ENCODE results near the gene TAF4.

TAF4 gene

DNA sequence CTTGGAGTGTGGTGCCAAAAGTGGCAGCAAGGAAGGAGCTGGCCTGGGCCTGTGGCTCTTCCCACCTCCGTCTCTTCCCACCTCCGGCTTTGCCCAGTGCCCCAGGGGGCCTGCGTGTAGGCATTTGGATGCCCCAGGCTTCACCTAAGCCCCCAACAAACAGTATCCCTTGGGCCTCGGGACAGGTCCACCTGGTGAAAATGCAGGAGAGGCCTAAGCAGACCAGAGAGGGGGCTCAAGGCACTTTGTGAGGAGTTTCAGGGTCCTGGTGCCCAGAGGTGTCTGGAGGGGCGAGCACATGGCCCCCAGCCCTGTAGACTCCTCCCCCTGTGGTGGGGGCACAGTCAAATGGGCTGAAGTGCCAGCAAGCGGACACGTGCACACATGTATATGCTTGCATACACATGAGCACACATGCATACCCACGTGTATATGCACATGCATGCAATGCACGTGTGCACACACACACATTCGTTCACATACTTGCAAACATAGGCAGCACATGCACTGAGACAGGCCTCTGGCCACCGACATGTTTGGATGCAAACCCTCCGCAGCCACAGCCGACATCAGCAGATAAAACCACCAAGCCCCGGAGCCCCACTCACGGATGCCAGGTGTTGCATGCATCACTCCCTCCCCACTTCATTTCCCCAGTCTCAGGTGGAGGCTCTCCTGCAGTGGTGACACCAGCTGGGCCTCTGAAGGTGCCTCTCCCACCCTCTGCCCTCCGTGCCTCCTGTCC is 124.5 kb downstream of the TAF4 start:
- no peak for DNase-seq

DNA sequence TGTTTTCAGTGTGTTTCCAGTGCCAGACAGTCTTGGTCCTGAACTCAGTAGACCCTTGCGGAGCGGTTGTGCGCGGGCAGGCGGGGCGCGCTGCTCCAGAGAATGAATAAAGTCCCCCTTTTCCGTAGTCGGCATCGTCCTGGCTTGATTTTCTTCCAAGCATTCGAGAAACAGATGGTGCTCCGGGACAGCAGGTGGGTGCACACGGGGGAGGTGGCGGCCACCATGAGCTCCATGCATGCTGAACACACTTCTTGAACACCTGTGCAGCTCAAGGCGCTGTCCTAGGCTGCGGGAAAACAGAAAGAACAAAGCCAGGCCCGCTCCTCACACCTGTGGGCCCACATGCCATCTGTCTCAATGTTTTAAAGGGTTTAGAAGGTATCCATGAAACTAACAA is 125.2 kb downstream of the TAF4 start:
- DNase-seq, result no peak

GRCh38 chr20:61939691-61940360 is 125.9 kb downstream of the TAF4 start:
- no peak for DNase-seq

DNA sequence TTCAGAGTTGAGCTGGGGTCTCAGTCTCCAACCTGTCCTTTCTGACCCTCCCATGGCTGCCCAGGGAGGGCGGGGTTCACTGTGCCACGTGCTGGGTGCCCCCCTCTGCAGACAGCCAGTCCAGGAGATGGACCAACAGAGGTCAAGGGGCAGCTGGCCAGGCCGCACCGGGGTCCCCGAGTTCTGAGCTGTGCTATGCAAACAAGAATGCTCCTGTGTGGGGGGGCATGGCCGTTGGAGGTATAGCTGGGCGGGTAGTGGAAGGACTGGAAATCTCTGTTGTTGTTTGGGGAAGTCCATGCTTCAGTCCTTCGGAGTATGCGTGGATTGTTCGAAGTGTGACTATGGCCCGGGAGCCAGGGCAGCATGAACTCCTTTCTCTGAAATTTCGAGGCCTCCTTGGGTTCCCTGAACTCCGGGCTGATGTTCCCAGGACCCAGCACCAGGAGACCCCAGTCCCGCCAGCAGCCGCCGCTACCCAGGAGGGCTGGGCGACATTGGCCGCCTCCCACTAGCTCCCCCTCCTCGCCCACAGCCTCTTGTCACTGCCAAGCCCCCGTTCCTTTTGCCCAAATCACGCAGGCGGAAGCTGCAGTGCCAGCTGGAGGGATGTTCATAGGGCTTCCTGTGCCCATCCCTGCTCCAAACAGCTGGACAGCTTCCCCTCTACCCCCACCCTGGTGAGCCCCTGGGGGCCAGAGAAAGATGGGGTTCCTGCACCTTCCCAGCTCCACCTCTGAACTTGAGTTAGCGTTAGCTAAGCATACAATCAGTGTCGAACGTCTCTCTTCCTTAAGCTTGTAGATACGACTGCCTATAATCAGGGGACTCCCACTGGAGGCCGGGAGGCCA is 126.6 kb downstream of the TAF4 start:
- no peak for DNase-seq

- DNase-seq, result no peak
Measured at GRCh38 chr20:61937963-61938838, 127.5 kb downstream of the TAF4 start.

DNA sequence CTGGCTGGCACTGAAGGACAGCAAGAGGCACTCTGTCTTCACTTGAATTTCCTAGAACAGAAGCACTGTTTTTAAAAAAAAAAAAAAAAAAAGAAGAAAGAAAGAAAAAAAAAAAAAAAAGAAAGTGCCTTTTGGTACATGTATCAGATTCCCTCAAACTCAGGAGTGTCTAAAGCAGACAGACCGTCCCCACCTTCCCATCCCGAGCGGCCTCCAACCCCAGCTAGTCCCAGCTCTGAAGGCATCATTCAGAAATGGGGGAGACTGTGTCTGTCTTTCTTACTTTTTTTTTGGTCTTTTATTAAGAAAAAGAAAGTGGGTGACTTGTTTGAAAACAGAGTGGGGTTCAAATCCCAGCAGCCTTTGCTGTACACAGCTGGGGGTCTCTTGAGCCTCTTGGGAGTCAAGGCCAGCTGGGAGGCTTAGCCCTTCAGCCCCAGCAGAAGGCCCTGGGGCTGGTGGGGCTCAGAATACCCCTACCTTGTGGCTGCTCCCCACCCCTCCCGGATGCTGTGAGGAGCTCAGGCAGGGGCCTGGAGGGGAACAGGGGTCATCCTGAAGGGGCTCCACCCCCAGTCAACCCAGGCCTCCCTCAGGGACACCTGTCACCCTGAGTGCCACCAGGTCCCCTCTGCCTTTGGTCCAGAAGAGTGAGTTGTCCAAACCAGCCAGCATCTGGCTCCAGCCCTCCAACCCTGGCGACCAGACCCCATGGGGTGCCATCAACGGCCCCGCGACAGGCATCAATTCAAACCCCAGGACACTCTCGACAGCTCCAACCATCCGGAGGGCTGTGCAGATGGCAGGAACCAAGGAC is 128.3 kb downstream of the TAF4 start:
- no peak for DNase-seq

DNA sequence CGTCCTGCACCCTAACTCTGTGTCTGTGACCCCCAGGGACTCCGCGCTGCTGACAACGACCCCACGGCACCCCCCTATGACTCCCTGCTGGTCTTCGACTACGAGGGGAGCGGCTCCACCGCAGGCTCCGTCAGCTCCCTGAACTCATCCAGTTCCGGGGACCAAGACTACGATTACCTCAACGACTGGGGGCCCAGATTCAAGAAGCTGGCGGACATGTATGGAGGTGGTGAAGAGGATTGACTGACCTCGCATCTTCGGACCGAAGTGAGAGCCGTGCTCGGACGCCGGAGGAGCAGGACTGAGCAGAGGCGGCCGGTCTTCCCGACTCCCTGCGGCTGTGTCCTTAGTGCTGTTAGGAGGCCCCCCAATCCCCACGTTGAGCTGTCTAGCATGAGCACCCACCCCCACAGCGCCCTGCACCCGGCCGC is 129.0 kb downstream of the TAF4 start:
- no peak for DNase-seq

DNA sequence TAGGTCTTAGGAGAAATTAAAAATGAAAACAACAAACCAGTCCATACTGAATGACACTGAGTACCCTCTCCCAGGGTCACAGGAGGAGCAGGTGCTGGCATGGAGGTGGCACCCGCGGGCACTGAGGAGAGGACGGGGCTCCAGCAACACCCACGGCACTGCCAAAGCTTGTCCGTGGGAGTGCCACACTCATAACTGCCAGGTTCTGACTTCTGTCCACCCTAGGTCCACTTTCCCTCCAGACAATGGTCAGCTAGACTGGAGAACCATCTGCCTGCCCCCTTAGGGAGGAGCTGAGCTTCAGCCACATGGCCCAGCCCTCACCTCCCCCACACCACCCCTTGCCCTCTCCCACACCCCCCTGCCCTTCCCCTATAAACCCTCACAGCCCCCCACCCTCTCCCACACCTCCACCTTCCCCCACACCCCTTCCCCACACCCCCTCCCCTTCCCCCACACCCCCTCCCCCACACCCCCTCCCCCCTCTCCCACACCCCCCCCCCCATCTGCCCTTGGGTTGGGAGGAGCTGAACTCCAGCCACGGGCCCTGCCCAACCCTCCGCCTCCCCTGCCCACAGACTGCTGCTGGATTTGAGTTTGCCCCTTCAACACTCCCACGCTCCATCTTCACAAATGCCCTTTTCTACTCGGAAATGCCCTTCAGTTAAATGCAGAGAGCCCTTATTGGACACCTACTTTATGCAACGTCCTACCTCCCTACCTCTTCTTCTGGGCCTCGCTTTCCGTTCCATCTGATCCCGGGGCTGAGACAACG is 129.6 kb downstream of the TAF4 start:
- no peak for DNase-seq

DNA sequence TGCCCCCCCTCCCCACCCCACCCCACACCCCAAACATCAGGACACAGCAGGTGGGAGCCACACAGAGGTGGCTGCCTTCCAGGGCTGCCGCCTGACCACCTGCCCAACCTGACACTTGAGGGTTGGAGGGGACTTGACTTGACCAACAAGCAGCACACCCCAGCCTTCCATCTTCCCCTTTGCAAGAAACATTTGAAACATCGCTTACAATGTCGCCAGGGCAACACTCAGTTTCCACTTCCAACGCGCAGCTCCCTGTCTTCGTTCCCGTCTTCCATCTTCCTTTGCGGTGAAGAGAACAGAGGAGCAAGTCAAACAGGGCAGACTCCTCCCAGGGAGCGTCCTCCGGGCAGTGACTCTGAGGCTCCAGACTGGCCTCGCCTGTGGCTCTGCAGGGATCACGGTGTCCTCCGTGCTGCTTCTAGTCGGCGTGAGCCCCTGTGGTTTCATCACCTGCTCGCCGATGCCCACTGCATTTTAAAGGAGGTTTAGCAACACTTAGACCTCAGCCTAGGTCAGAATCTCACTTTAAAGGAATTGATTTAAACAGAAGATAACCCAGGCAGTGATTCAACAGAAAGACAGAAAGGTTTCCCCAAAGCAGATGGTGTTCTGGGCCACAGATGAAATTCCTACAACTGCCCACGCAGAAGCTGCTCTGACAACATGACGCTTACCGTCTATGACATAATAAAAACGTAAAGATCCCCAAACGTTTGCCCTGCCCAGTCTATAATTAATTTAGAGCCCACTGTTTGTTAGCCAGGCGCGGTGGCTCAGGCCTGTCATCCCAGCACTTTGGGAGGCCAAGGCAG is 130.8 kb downstream of the TAF4 start:
- DNase-seq, result no peak

- no peak for DNase-seq
Measured at GRCh38 chr20:61933951-61934715, 131.5 kb downstream of the TAF4 start.

DNA sequence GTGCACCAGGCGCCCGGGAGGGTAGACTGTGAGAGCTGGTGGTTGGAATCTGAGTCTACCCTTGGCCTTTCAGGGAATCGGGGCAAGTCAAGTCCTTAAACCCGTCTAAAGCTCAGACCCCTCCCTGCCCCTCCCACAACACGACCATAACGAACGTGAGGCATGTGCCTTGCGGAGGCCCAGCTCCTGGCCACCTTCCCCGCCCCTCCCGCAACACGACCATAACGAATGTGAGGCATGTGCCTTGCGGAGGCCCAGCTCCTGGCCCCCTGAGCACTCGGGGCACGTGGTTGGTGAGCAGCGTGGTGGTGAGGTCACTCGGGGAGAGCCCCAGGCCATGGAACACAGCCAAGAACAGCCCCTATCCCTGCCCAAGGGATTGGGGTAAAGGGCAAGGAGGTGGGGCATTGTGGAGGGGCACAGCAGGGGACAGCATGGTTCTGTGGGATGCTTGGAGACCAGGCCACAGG is 132.2 kb downstream of the TAF4 start:
- no peak for DNase-seq

DNA sequence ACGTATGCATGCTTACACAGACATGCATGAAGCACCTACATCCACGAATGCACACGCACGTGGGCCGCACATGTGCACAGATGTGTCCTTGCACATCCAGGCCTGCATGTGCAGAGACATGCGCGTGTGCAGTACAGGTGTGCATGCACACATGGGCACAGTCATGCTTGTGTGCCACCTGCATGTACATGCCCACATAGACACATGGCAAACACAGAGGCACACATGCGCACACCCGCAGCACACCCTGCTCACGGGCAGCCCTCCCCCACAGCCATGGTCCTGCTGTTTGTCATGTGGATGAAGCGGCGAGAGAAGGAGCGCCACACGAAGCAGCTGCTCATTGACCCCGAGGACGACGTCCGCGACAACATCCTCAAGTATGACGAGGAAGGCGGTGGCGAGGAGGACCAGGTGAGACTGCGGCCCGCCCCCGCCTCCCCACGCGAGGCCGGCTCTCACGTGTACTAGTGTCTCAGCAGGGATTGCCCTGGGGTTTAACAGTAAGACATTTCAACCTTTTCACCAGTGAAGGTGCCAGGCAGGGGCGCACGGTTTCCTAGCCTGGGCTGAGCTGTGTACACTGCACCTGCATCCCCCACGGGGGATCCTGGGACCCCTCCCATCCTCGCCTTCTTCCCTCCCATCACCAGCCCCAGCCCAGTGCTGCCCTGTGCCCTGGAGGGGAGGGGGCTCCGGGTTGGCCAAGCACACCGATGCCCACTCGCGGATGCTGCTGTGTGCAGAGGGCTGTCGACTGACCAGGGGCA is 132.8 kb downstream of the TAF4 start:
- DNase-seq, result no peak

GRCh38 chr20:61932199-61932592 is 133.5 kb downstream of the TAF4 start:
- DNase-seq, result no peak

DNA sequence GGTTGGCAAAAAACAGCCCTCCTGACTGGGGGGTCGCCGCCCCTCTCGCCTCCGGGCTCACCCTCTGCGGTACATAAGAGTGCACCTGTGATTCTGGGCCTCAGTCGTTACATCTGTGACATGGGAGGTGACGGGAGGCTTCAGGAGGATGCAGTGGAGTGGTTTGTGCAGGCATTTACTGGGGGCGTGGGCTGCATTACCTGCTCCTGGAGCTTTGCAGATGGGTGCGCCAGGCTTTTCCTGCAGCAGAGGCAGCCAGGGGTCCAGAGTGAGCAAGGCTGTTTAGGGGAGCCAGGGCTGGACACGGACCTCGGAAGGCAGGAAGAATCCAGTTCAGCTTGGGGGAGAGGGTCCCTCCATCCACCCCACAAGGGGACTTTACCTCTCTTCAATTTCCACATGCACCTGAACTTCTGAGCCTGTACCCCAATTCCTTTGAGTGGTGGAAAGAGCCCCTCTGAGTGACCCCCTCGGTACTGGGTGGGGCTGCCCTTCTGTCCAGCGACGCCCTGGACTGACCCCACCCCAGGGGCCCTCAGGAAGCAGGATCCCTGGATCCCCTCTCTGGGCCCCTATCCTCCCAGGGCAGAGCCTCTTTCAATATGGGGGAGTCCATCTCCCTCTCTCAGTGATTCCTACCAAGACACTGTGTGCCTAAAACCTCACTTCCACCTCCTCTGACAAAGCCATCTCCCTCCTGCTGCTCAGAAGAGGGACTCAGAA is 134.0 kb downstream of the TAF4 start:
- DNase-seq, result no peak

- no peak for DNase-seq
Measured at GRCh38 chr20:61930776-61931475, 134.8 kb downstream of the TAF4 start.

GRCh38 chr20:61929971-61930666 is 135.6 kb downstream of the TAF4 start:
- DNase-seq, result no peak
